HG02642 (cell line): ENCODE measurements around the gene ACHE.
"Not testable (repeated sequence)": the region's sequence is repeated elsewhere in the genome, so short reads cannot be mapped to it uniquely, and the experiment has no call there.

ENCODE experiments used
- ATAC-seq: cut with Tn5 transposase; IDR thresholded peaks from one replicate; pipeline ENCODE4 v1.9.1; 2021; ENCODE audit warnings: mild to moderate bottlenecking; ENCODE audit not compliant: unreplicated experiment, poor library complexity

Gene ACHE

DNA sequence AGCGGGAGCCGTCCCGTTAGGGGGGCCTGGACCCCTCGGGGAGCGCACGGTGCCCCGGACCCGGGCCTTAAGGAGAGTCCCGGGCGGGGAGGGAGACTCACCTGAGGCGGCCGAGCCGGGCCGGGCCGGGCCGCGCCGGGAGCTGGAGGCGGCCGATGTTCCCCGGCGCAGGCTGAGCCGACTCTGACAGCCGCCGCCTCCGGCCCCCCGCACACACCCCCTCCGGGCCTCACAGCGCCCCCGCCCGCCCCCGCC is at the start of gene ACHE:
Gene ACHE (minus strand): TSS at position 188 of the 255 bp plus-strand sequence. CDS start 1,656 bp downstream, outside the sequence.
- ATAC-seq = no peak

- ATAC-seq = no peak
These were observed 48.5 kb upstream of the ACHE start for GRCh38 chr7:100944138-100944537.

DNA sequence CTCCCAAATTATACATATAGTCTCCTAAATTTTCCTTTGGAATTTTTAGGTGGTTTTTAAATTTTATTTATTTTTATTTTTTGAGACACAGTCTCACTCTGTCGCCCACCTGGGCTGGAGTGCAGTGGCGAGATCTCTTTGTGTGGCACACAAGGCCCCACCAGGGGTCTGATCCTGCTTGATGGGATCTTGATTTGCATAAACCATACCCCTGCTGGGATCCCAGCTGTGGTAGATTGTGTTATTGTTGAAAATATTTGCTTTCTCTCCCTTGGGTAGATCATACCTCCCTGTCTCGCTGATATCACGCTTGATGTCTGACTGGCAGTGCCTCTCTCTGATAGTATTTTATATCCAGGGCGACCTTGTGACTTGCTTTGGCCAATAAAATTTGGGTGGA is 48.0 kb upstream of the ACHE start:
- no peak for ATAC-seq

- no peak for ATAC-seq
These were observed 46.5 kb upstream of the ACHE start for GRCh38 chr7:100942045-100942774.

- not testable (repeated sequence) for ATAC-seq
These were observed 40.5 kb upstream of the ACHE start for GRCh38 chr7:100936167-100936566.

DNA sequence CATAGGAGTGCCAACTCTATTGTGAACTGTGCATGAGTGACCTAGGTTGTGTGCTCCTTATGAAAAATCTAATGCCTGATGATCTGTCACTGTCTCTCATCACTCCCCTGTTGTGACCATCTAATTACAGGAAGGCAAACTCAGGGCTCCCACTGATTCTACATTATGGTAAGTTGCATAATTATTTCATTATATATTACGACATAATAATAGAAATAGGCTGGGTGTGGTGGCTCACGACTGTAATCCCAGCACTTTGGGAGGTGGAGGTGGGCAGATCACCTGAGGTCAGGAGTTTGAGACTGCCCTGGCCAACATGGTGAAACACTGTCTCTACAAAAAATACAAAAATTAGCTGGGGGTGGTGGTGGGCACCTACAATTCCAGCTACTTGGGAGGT is 39.7 kb upstream of the ACHE start:
- ATAC-seq = not testable (repeated sequence)

GRCh38 chr7:100933734-100934133 is 38.0 kb upstream of the ACHE start:
- ATAC-seq = no peak

GRCh38 chr7:100929808-100930174 is 34.1 kb upstream of the ACHE start:
- ATAC-seq = no peak

GRCh38 chr7:100923616-100924015 is 27.9 kb upstream of the ACHE start:
- not testable (repeated sequence) for ATAC-seq

- ATAC-seq = no peak
These were observed 25.4 kb upstream of the ACHE start for GRCh38 chr7:100921039-100921438.

DNA sequence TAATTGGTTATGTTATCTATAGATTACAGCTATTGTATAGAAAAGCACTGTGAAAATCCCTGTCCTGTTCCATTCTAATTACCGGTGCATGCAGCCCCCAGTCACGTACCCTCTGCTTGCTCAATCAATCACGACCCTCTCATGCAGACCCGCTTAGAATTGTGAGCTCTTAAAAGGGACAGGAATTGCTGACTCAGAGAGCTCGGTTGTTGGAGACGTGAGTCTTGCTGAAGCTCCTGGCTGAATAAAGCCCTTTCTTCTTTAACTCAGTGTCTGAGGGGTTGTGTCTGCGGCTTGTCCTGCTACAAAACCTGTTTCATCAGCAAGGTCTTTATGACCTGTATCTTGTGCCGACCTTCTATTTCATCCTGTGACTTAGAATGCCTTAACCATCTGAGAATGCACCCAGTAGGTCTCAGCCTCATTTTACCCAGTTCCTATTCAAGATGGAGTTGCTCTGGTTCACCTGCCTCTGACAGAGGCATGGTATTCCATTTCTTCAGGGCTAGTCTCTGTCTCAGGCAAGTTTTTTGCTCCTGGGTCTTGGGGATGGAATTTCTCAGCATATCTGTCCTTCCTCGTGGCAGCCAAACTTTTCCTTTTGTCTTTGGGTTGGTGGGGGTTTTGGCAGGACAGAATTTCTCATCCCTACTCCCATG is 24.2 kb upstream of the ACHE start:
- ATAC-seq = not testable (repeated sequence)

DNA sequence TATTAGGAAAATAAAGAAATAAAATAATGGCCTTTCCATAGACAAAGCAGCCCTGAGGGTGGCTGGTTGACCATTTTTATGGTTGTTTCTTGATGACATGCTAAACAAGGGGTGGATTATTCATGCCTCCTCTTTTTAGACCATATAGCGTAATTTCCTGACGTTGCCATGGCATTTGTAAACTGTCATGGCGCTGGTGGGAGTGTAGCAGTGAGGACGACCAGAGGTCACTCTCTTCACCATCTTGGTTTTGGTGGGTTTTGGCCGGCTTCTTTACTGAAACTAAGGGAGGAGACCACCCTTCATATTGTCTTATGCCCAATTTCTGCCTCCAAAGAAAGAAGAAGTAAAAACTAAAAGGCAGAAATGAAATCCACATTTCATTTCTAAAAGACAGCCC is 23.6 kb upstream of the ACHE start:
- ATAC-seq = not testable (repeated sequence)

- ATAC-seq = no peak
These were observed 19.3 kb upstream of the ACHE start for GRCh38 chr7:100914879-100915447.

- no peak for ATAC-seq
These were observed 18.7 kb upstream of the ACHE start for GRCh38 chr7:100914208-100914878.

DNA sequence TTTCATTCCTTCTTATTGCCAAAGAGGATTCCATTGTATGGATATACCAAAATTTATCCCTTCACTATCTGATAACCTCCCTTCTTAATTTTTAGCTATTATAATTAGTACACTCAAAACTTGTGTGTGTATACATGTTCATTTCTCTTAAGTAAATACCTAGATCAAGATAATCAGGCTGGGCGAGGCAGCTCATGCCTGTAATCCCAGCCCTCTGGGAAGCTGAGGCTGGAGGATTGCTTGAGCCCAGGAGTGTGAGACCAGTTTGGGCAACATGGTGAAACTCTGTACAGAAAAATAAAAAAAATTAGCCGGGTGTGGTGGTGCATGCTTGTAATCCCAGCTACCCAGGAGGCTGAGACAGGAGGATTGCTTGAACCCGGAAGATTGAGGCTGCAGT is 15.8 kb upstream of the ACHE start:
- no peak for ATAC-seq

GRCh38 chr7:100910443-100910842 is 14.8 kb upstream of the ACHE start:
- ATAC-seq = not testable (repeated sequence)

DNA sequence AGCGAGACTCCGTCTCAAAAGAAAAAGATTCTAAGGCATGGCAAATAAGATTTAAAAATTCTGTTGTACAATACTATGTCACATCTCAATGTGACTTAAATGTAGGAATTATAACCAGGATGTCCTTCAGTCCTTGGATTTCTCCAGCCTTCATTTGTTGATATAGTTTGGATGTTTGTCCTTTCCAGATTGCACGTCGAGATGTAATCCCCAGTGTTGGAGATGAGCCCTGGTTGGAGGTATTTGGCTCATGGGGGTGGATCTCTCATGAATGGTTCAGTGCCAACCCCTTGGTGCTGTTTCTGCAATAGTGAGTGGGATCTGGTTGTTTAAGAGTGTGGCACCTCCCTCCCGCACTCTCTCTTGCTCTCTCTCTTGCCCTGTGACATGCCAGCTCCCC is 12.8 kb upstream of the ACHE start:
- ATAC-seq = no peak

DNA sequence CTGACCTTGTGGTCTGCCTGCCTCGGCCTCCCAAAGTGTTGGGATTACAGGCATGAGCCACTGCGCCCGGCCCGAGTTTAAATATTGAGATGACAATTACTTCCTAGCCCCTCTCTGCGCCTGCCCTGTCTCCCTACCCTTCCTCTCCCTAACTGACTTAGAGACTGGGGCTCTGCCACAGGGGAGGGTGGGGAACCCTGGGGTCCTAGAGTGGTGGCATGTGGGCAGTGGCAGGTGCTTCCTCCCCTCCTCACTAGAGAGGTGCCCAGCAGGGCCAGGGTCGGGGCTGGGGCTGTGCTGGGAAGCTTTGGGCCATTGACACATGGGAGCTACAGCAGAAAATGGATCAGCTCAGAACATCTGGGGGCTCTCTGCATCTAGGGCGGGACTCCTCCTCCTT is 7.0 kb upstream of the ACHE start:
- ATAC-seq = no peak

- no peak for ATAC-seq
These were observed 6.2 kb upstream of the ACHE start for GRCh38 chr7:100901921-100902332.

DNA sequence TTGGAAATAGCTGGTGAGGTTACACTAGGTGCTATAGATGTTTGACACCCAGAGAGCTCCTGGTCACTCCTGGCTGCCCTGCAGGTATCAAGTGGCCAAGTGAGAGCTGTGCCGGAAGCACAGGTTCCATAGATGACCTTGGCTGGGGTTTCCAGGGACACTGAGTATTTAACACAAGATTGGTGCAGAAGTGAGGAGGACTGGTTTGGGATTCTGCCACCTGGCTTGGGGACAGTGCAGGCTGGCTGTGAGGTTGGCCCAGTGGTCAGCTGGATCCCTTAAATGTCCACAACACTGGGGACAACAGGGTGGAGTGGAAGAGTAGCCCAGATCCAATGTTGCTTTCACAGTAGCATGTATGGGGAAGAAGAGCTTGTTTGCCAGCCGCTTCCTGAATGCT is 5.3 kb upstream of the ACHE start:
- ATAC-seq = no peak

DNA sequence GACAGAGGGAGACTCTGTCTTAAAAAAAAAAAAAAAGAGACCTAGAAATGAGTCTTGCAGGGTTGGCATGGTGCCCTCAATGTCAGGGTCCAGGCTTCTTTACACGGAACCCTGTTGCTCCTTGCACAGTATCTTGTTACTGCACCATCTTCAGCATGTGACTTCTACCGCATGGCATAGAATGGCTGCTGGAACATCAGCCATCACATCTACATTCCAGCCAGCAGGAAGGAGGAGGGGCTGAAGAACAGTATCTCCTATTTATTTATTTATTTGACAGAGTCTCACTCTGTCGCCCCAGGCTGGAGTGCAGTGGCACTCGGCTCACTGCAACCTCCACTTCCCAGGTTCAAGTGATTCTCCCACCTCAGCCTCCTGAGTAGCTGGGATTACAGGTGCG is 3.7 kb upstream of the ACHE start:
- ATAC-seq = no peak
